ENCODE results near the gene SAMD14.

SAMD14 gene

DNA sequence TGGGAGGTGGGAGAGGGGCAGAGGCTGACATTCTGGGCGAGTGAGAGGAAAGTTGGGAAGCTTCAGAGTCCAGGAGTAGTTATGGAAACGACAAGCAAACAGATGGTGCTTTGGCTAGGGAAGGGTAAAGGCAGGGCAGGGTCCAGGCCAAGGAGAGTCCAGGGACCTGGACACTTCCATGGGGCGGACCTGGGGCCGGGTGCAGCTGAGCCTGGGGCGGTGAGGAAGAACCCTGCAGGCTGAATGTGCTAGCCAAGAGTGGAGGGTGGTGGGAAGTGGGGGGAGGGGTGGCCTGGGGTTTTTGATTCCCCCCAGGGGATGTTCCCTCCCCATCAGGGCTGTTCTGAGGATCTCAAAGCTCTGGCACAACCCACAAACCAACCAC is 17.9 kb upstream of the SAMD14 start:
- no peak for DNase-seq

DNA sequence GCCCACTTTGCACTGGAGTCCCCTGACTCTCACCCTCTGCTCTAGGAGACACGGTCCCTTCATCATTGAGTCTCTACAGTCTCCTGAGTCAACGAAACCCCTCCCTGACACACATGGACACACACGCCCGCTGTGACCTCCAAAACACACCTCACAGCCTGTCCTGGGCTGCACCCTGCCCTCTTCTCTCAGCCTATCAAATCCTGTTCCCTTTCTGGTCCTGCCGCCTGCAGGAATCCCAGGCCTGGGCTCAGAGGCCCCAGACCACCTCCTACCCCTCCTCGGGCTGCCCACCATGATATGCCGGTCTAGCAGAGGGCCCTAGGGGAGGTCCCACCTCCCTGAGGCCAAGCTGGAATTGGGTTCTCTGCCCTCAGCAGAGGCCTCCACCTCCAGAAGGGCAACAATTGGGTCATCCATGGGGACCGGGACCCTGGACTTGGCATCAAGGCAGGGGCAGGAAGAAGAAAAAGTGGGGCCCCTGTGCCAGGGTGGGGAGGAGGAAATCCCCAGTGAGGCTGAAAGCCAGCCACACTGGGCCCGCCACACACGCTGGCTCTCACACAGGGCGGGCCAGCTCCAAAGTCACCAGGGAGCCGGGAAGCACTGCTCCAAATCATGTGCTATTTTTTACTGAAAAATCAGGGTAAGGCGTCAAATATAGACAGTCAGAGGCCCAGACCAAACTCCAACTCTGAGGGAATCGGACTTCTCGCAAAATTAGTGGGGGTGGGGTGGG is 17.1 kb upstream of the SAMD14 start:
- no peak for DNase-seq

DNA sequence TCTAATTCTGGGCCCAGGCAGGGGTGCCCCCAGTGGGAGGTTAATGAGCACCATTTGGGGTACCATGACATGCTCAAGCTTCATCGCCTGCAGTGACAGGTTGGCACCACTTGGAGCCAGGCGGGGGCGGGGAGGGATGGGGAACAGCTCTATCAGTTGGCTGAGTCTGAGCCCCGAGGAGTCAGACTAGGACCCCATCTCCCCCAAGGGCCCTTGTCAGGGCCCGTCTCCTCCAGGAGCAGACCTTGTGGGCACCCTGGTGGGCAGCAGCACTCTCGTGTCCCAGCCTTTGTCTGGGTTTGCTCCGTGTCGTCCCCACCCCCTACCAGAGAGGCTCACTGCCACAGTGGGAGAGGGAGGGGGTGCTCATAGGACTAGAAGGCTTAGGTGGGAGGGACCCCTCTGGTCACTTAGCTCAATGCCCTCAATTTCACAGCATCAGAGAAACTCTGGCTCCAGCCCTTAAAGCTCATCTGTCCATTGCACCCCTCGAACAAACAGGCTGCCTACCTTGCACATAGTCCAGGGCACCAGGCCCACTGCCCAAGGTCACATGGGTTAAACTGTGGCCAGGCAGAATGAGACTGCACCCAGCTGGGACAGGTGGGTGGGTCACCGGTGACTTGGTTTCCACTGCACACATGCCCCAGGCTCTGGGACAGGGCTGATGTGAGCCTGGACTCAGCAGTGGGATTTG is 16.4 kb upstream of the SAMD14 start:
- no peak for DNase-seq

DNA sequence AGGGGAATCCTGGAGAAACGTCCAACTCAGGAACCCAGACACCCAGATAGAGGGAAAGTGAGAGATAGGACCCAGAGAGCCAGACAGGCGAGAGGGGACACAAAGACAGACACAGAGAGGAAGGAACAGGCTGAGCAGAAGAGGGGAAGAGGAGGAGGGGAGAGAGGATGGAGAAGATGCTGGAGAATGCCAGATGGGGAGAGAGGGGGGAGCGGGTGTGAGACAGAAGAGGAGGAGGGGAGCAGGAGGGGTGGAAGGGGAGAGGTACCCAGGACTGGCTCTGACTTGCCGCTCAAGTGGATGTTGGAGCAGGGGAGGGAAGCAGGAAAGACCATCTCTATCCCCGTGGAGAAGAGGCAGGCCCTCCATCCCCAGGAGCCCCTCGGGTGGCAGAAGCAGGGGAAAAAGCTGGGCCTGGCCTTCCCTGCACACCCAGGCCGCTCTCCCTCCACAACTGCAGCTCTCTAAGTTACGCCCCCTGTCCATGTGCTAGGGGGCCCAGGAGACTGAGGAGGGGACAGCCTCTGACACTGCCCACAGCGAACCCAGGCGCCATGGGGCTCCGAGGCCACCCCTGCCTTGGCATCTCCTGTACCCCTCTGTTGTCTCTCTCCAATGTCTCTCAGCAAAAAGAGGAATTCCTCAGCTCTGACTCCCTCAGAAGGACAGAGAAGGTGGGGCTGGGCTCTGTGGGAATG is 15.7 kb upstream of the SAMD14 start:
- DNase-seq = no peak

DNA sequence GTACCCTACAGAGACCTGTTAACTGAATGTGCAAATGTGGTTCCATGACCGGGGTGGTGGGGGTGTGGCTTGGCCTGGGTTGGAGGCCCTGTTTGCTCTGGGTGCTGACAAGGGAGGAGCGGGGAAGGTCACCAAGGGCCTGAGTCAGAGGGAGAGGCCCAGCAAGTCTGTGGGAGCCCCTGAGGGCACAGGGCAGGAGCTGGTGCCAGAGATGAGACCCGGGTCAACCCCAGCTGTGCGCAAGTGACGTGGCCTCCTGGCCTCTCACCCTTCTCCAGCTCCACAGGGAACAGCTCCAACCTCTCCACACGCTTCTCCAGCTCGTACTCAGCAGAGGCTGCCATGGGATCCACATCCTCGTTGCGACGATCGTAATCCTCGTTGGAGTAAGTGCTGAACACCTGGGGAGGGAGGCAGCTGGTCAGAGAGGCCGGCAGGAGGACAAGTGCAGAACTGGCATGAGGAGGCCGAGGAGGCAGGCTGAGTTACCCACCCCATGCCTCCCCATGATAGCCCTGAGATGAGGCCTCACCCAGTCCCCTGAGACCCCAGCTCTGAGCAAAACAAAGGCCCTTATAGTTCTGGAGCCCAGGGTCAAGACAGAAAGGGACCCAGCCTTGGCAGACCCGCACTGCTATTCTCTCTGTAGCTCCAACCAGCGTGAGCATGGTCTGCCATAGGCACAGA is 15.0 kb upstream of the SAMD14 start:
- no peak for DNase-seq

DNA sequence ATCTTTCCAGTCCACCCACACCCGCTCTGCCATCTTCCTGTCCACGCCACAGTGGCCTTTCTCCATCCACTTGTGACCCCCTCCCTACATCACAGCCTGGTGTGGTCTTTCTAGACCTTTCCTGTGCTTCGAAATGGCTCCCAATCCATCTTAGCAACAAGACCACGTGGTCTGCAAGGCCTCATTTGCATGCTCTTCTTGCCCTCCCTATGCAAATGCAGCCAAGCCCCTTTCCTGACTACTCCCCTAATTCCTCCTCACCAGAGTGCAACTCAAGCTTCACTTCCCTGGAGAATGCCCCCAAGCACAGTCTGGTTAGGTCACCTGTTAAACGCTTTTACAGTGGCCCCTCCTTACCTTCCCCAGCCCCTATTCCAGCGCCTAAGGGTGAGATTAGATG is 14.4 kb upstream of the SAMD14 start:
- DNase-seq = no peak

DNA sequence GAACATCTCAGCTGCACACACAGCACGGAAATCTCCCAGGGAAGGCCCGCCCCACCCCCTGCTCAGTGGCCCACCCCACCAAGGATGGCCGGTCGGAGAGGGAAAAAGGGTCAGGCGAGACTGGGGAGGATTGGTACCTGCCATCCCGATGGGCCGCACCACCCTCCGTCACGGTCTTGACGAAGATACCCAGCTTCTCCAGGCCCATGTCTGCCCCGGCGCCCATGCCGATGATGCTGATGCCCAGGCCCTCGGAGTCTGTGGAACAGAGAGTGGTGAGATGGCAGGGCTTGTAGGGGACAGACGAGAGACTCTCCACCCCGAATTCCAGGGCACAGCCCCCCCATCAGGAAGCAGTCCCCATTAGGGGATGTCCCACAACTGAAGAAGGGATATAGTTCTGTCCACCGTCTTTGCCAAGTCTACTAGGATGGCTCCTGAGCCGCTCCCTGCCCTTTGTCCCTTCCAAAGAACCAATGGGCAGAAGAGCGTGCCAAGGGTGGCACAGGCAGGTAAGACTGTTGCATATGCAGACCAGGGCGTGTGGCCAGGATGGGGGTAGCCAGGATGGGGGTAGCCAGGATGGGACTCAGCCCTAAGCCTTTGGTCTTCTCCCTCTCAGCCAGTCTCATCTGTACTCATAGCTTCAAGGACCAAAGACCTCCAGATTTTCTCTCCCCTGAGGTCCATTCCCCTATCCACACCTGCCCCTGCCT is 13.7 kb upstream of the SAMD14 start:
- DNase-seq = no peak

DNA sequence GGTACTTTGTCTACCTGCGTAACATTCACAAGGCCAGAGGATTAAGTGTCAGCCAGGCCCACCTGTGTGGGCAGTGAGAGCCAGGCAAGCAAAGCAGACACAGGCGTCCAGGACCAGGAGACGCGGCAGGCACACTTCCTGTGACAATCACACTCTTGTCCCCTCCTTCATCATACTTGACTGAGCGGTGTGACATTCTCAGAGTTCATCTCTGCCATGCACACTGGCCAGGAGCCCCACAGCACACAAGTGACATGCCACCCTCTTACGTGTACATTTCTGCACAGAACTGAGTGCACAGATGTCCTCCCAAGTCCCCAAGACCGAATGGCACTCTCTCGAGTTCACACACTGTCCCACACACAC is 11.8 kb upstream of the SAMD14 start:
- no peak for DNase-seq

DNA sequence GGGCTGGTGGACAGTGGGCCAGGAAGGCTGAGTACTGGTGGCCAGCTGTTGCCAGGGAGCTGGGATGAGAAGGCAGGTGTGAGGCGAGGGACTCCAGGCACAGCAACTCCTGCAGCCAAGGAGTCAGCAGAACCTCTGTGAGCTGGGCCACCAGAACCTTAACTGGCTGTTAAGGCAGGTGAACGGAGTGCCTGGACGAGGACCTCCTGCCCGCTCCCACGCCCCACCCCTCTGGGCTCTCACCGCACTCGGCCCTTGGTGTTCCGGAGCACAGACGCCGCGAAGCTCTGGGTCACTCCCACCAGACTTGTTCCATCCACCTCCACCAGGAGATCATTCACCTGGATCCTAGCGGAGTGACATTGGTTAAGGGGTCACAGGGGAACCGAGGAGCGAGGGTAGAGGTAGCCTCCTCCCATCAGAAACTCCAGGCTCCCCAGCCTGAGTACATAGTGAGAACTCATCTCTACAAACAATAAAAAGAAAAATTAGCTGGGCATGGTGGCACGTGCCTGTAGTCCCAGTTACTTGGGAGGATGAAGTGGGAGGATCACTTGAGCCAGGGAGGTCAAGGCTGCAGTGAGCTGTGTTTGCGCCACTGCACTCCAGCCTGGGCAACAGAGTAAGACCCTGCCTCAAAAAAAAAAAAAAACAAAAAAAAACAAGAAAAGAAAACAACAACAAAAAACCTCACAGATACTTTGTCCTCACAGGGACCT is 11.2 kb upstream of the SAMD14 start:
- no peak for DNase-seq

DNA sequence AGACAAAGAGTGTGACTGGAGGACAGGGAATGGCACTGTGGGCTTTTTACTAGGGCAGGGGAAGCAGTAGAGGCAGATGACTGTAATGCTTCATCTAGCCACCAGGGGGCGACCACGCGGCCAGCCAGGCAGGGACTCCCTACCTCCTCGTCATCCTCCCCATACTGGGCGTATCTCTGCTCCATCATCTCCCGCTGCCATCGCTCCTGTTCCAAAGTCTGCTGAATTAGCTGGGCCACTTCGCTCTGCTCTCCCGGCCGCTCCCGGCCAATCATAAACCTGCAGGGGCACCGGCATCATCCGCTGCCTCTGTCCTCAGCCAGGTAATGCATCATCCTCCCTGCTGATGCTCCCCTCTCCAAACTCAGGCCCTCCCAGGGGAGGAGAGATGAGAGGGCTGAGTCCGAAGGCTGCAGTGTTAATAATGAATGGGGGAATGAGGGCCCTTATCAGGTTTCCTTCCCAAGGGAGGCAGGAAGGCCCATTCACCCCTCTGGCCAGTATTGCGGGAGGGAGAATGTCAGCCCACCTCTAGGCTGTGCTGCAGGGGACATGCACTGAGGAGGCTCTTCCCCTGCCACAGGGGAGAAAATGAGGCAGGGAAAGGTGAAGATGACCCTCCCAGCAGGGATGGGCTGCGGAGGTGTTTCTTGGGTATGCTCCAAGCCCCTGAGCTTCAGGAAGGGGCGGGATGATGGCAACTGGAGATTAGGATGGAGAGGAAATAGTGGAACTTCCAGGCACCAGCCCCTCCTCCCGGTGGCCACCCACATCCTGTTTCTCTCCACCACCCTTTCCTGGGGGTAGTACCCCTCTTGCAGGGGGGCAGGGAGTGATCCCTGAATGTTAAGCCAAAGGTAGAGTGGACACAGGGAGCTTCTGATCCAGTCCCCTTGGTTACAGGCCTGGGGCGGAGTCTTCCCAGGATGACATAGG is 10.3 kb upstream of the SAMD14 start:
- DNase-seq = peak; percentile 73 to 82

DNA sequence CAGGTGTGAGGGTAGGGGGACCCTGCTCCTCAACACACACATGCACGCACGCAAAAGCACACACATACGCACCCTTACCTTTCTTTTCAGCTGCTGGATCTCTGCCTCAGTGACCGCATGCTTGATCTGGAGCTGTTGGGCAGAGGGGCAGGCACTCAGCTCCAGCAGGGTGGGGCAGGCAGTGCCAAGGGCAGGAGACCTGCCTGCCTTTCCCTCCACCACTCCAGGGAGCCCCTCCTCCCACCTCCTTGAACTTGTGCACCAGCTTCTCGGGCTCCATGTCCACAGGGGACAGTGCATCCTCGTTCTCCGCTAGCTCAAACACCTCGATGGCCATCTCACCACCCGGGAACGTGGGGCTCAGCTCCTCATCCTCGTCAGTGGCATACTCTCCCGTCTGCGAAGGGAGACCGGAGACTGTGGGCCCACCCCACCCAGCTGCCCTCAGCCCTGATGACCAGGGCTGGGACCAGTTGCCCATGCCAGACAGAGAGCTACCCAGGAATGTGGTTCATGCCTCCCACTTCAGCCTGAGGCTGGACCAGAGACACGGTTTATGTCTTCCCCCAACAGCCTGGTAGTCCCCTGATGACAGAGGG is 9.3 kb upstream of the SAMD14 start:
- no peak for DNase-seq

DNA sequence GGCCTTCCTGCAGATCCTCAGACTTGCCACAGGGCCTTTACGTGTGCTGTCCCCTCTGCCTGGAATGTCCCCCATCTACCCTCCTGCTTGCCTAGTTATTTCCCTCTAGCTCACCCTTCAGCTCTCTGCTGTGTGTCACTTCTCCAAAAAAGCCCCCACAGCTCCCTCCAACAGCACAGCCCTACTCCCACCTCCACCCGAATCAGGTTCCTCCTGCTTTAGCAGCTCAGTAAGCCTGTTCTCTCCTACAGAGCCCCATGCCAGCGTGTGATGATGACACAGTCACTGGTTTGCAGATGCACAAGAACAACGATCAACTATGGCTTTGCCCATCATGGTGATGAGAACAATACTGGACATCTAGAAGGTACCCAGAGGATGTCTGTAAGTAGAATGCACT is 7.1 kb upstream of the SAMD14 start:
- no peak for DNase-seq

DNA sequence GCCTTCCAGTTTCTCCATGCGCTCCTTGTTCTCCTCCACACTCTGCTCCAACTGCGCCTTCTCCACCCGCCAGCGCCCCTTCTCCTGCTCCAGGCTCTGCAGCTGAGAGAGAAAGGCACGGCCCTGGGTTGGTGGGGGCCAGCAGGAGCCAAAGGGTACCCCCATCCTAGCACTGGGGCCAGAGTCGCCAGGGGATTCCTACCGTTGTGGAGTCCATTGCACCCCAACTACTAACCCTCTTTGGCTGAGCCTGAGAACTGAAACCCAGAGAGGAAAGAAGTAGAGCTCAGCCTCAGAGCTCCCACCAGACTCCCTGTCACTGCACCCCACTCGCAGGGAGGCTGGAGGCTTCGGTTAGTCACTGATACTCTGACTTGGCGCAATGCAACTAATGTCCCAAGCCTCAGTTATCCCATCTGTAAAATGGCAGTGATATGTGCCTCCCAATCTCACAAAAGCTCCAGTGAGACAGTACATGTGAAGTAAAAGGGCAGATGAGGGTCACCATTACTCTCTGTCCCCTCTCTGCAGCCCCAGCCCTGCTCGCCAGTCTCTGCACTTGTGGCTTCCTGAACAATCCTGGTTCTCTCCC is 6.2 kb upstream of the SAMD14 start:
- DNase-seq = no peak

DNA sequence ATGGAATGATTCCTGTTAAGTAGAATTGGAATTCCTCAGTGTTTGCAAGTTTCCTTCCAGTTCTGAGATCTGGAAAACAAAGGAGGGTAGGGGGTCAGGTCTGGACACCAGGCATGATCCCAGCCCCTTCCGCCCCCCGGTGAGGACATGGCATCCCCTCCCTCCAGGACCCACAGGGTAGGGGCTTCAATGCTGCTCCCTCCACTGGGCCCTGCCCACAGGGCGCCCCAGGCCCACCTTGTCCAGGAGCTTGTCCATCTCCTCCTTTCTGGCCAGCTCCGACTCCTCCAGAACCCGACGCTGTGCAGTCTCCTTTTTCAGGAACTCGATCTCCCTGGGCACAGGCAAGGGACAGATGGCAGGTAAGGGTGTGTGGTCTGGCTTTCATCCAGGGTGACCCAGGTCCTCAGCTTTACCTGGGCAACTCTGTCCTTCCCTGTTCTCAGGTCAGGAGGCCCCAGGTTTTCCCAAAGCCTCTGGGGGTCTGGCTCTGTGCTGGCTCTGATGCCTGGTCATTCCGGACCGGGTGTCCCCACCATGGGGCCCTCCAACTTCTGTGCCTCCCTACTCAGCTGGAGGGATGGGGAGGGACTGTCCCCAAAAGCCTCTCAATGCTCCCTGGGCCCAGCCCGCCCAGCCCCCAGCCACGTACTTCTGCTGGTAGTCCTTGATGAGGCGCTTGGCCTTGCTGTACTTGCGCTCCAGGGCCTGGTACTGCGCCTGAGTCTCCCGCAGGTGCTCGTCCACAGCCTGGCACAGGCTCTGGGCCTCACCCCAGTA is 5.5 kb upstream of the SAMD14 start:
- no peak for DNase-seq

DNA sequence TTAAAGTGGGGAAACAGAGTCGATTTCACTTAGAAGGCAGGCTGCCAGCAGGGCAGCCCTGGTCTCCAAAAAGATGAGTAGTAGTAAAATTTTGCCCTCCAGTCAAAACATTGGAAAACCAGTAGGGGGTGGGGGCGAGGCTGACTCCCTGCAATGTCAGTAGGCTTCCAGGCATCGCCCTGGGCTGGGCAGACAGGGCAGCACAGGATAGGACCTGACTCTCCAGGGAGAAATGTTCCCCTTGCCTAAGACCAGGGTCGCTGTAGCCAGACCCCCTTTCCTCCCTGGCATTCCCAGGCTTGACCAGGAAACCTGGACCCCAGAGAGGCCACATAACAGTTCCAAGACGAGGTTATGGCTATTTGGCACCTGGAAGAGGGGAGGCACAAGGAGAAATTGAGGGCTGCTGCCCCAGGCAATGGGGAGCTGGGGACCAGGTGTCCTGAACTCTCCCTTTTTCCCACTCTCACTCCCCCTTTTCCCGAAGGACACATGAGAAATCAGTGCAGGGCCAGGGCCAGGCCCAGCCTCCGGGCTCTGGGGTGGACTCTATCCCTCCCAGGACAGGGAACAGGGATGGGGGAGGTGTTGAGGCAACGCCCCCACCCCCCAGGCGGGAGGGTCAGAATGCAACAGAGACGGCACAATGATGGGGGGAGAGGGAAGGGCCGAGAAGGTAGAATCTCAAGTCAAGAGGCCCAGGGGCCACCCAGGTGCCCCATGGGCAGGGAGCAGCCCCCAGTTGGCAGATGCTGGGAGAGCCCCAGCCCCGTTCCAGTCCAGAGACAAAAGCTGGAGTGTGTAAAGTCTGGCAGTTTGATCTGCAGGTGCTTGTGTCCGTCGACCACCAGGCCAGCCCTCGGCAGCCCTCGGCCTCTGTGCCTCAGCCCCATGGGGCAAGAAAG is 4.5 kb upstream of the SAMD14 start:
- no peak for DNase-seq

DNA sequence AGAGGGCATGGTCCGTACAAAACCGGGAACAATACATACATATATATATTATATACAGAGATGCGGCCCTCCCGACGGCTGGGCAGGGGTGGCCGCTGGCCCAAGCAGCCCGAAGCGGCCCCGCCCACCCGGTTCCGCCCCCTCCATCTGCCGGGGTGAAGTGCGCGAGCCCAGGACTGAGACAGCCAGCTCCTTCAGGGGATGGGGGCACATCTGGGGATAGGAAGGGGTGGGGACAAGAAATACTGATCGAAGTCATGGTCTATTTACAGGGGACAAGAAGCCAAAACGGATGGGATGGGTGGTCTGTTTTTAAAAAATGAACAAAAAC is 3.8 kb upstream of the SAMD14 start:
- DNase-seq = no peak

DNA sequence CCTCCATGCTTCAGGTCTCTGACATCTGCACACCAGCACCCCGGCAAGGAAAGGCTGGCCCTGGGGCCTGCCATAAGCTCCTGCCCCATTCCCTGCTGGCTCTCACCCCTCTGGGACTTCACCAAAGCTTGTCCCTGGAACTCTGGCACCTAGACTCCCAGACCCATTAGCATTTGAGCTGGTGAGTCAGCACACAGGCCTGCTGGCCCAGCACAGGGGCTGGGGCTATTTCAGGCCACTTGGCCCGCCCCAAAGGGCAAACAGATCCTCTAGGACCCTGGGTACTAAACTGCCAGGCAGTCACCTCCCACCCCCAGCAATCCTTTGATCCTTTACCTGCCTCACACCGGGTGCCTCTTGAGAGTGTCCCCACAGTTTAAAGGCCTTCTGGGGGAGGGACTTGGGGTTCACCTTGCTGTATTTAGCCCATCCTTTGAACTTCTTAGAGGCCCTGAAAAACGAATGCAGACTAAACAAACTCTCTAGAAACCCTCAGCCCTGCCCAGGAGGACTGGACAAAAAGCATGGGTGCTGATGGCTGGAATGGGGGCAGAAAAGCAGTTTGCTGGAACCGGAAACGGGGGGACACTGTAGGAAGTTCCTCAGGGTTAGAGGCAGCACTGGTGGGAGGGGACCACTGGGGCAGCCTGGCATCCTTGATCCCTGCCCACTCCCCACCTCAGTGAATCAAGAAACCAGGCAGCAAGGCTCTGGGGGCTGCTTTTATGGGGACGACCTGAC is 3.2 kb upstream of the SAMD14 start:
- DNase-seq = no peak

All from activated CD4-positive, alpha-beta T cell treated with anti-CD3 and anti-CD28 coated beads for 4 hours (primary cell).